Activated CD4-positive, alpha-beta T cell treated with anti-CD3 and anti-CD28 coated beads, Interleukin-2, amount 50 U/mL, for 4 hours (primary cell): ENCODE measurements around the gene TP53I13.

Experiments used
- DNase-seq, 2 experiments: peaks; one replicate each; pipeline ENCODE4 v3.0.0-alpha.2; 2020

TP53I13 gene

DNA sequence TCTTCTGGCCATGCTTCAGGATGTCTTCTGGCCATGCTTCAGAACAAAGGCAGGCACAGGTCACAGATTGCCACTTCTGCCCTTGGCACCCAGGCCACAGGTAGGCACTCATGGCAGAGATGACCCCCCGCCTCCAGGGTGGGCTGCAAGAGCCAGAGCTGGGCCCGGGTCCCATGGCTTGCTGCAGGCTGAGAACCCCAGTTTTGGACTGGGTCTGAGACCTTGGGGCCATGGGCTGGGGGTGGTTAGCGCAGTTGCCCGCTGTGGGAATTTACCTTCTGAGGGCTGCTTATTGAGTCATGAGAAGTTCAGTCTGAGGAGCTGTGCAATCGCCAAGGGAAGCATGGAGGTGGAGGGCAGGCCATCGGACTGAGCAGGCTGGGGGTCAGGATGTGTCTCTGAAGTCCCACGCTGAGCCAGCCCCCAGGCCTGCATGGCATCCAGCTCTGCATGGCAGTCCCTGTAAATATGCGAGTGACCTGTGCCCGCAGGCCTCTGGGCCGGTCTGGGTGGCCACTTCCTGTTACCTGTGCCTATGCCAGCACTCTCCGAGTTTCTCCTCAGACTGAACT lies 26.1 kb downstream of the TP53I13 start:
- DNase-seq = no peak

GRCh38 chr17:29595107-29595942 lies 26.8 kb downstream of the TP53I13 start:
- DNase-seq = no peak

GRCh38 chr17:29595943-29596774 lies 27.7 kb downstream of the TP53I13 start:
- no peak for DNase-seq

DNA sequence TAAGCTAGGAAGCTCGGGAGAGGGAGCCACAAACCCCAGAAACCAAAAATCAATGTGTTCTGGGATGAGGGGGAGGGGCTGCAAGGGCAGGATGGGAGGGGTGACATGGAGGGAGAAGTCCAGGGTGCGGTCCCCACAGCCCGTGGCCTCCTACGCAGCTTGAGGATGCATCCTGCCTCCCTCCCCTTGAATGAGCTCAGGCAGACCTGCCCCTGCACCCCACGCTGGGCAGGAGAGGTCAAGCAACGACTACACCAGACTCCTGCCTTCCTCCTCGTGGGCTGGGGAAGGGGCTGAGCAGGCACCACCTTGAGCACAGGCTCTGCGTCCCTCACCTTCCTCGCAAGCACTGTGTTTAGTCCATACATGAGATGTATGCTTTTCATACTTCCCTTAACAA lies 28.3 kb downstream of the TP53I13 start:
- no peak for DNase-seq

DNA sequence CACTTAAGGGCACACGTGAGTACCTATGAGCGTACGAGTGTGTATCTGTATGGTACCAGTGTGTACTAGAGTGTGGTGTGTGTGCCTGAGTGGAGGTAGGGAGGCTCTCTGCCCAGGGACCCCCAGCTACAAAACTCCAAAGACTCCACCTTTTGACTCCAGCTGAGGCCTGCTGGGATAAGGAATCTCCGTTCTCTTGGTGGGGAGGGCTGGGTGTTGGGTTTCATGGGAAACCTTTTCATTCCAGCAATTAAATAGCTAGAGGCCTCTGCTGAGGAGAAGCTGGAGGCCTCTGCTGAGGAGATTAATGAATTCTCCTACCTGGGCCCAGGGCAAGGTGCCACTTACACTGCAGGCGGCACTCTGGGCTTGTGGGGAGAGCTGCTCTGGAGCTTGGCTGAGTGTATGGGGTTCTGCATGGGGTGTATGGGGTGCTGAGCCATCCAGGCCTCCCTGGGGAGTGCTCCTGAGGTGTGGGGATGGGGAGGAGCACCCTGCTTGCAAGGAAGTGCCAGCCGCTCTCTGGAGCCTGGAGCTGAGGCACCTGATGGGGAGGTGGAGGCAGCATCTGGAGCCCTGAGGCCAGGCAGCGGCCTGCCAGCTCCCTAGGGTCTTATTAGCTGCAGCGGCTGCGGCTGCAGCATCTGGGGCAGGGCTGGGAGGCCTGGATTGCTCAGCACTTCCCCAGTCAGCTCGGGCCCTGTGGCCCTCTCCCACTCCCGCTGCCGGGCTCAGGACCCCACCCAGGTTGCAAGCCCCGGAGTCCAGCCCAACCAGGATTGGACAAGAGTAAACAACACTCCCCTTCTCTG lies 29.1 kb downstream of the TP53I13 start:
- no peak for DNase-seq

DNA sequence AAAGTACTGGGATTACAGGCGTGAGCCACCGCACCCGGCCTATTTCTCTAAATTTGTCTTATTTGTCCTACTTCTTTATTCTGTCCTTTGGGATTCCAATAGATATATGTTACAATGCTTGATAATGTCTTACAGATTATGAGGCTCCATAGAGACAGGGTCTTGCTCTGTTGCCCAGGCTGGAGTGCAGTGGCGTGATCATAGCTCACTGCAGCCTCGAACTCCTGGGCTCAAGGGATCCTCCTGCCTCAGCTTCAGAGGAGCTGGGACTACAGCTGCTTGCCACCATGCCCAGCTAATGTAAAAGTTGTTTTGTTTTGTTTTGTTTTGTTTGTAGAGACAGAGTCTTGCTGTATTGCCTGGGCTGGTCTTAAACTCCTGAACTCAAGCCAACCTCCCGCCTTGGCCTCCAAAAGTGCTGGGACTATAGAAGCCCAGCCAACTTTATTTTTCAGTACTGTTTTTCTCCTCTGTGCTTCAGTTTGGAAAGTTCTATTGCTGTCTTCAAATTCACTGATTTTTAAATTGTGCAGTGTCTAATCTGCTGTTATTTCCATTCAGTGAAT lies 34.7 kb downstream of the TP53I13 start:
- DNase-seq = no peak

GRCh38 chr17:29607557-29608195 lies 39.2 kb downstream of the TP53I13 start:
- DNase-seq = no peak

DNA sequence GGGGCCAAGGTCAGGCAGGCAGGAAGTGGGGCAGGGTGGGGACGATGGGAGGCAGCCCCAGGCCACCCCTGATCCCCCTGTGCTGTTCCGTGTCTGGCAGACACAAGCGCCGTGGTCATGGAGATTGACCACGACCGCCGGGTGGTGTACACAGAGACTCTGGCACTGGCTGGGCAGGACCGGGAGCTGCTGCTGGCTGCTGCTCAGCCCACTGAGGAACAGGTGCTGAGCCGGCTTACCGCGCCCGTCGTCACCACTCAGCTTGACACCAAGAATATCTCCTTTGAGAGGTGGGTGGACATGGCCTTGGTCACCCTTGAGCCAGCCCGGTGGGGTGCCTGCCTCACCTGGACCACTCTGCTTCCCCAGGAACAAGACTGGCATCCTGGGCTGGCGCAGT lies 40.5 kb downstream of the TP53I13 start:
- DNase-seq = no peak

- no peak for DNase-seq
Observed at GRCh38 chr17:29610395-29610794, 41.9 kb downstream of the TP53I13 start.

GRCh38 chr17:29611351-29612093 lies 43.0 kb downstream of the TP53I13 start:
- DNase-seq = no peak

DNA sequence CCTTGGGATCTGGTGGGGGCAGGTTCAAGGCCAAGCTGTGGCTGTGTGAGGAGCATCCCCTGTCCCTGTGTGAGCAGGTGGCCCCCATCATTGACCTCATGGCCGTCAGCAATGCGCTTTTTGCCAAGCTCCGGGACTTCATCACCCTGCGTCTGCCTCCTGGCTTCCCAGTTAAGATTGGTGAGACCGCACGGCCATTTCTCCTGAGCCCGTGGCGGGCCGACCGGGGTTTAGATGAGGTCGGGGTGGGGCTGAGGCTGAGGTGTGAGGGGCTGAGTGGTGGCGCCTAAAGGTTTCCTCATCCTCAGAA lies 43.5 kb downstream of the TP53I13 start:
- no peak for DNase-seq

DNA sequence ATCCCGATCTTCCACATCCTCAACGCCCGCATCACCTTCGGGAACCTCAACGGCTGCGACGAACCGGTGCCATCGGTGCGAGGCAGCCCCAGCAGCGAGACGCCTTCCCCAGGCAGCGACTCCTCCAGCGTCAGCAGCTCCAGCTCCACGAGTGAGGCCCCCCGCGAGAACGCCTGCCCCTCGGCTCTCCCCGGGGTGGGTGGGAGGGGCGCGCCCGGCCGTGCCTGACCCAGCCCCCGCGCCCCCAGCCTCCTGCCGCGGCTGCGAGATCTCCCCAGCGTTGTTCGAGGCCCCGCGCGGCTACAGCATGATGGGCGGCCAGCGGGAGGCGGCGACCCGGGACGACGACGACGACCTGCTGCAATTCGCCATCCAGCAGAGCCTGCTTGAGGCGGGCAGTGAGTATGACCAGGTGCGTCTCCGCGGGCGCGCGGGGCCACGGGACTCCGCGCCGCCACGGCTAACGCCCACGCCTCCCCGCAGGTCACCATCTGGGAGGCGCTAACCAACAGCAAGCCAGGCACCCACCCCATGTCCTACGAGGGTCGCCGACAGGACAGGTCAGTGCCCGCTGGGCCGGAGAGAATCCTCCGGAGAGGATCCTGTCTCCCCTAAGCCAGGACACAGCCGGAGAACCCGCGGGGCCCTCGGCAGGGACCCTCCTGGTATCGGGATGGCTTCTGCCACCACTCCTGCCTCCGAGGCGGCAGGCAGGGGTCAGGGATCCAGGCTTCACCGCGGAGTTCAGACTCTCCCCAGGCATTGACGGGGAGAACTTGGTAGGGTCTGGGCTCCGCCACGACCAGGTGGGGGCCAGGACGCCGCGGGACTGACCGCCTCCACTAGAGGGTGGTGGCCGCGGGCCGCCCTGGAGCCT lies 44.1 kb downstream of the TP53I13 start:
- no peak for DNase-seq

GRCh38 chr17:29613352-29613837 lies 44.9 kb downstream of the TP53I13 start:
- peak; percentile 91 to 94 for DNase-seq

DNA sequence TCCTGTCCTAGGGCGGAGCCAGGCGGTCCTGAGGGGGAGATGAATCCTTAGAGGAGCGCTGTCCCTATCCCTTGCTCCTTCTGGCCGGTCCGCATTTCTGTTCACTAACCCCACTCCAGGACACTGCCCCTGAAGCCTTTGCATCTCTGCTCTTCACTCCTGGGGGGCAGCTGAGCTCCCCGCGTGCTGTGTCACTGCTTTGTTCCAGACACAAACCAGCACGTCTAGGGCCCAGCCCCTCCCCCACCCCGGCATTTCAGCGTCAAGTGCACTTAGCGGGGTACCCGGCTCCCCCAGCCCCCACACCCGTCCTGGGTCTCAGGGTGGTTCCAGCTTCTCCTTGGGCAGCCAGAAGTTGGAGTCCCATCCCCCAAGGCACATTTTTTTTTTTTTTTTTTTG lies 45.4 kb downstream of the TP53I13 start:
- no peak for DNase-seq

DNA sequence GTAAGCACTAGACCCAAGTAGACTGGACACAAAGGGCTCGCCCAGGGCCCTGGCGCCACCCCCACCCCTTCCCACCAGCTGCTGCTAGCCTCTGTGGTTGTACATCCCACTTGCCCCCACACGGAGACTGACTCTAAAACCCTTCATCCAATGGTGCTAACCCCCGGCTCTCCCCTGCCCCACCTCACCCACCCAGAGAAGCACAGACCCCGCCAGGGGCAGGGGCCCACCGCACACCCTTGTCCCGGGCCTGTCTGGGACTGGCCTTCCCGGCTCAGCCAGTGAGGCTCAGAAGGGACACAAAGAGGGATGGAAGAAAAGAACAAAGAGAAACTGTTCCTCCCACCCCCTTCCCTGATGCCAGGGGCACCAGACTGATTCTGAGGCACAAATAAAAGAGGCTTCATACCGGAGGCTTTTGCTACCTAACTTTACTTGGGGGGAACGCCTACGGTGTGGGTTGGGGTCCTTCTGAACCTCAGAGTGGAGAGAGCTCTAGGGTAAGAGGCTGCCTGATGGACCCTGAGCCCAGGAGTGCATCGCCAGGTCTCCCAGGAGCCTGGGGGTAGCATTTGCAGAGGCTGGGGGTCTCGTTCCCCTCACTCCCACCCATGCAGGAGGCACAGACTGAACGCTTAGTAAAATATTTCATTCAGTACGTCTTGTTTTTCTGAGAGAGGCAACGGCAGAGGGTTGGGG lies 46.0 kb downstream of the TP53I13 start:
- DNase-seq = no peak

GRCh38 chr17:29615048-29615385 lies 46.5 kb downstream of the TP53I13 start:
- peak; percentile 54 to 58 for DNase-seq

GRCh38 chr17:29615492-29616299 lies 47.2 kb downstream of the TP53I13 start:
- DNase-seq = peak; percentile 73 to 77

DNA sequence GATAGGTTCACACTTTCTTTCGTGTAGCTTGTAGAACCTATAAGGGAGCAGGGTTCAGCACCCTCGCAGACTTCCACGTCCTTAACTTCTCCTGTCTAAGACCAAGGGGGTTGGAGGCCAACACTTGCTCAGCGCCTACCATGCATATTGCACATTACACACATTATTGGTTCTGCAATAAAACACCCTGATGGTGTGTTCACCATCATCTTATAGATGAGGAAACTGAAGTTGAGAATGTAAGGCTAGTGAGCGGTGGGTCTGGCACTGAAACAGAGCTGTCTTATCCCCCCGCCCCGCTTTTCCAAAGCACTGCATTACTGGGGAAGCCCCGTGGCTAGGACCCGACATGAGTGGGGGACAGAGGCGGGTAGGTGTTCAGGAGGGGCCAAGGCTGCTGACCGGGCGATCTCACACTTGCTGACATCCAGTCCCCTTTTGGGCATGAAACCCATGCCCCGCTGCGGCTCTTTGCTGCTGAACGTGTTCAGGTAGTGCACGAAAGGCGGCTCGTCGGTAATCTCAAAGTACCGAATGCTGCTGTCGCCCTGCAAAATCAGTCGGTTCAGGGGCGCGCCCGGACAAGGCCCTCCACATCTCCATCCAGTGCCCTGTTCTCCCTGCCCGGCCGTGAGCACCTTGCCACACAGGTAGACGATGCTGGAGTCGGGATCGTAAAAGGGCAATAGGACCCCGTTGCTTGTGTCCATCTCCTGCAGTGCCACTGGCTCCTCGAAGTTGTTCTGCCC lies 48.0 kb downstream of the TP53I13 start:
- no peak for DNase-seq
